ENCODE measurements around the gene AFP. TPM values are rescaled to one million over a fixed set of nuclear protein-coding genes. Genes with fewer than 3 reads are reported as not detected.

AFP gene
- total and polyA plus RNA-seq, 2 experiments from 2014 or later, result 0.77 to 9.1 TPM

DNA sequence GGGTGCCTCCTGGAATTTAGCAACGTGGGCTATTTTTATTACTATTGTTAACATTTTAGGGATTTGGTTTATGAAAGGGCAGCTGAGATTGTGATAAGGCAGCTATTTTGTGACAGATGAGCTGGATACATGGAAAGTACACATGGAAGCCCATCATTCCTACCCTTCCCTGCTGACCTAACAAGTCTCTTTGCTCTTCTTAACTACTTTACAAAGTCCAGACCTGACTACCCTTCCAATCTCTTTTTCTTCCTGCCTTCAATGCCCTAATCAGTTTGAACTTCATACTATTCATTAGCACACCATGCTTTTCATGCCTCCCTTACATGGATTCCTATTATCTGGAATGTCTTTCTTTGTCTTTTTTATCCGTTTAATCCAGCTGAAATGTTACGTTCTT, 9.4 kb upstream of the AFP start:
- no peaks in the 10 kb centered on the region for H3K4me1 ChIP-seq (ENCODE audit: low read depth)
- TF ChIP-seq, protein P1, sequence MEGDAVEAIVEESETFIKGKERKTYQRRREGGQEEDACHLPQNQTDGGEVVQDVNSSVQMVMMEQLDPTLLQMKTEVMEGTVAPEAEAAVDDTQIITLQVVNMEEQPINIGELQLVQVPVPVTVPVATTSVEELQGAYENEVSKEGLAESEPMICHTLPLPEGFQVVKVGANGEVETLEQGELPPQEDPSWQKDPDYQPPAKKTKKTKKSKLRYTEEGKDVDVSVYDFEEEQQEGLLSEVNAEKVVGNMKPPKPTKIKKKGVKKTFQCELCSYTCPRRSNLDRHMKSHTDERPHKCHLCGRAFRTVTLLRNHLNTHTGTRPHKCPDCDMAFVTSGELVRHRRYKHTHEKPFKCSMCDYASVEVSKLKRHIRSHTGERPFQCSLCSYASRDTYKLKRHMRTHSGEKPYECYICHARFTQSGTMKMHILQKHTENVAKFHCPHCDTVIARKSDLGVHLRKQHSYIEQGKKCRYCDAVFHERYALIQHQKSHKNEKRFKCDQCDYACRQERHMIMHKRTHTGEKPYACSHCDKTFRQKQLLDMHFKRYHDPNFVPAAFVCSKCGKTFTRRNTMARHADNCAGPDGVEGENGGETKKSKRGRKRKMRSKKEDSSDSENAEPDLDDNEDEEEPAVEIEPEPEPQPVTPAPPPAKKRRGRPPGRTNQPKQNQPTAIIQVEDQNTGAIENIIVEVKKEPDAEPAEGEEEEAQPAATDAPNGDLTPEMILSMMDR (IDR thresholded peaks at IDR 0.05; ENCODE audit: low read depth, low read length), result no peak
- no peak overlapping the region for H3K4me3 ChIP-seq
- H3K27ac ChIP-seq, result no peak overlapping the region
- no peaks in the 10 kb centered on the region for H3K27me3 ChIP-seq
- no peaks in the 10 kb centered on the region for H3K9me3 ChIP-seq (ENCODE audit: low read depth)
- DNase-seq (ENCODE audit: low read depth in 1 of 2, low spot score in 1 of 2), result no peak
- H3K36me3 ChIP-seq, result no peaks in the 10 kb centered on the region

DNA sequence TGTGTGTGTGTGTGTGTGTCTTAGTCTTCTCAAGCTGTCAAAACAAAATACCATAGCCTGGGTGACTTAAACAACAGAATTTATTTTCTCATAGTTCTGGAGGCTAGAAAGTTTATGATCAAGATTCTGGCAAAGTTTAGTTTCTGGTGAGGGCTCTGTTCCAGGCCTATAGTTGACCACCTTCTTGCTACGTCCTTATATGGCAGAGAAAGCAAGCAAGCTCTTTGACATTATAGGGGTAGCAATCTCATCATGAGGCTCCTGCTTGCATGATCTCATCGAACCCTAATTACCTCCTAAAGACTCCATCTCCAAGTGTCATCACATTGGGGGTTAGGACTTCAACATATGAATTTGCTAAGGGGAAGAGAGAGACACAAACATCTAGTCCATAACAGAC, 6.9 kb upstream of the AFP start:
- no peak overlapping the region for H3K27ac ChIP-seq
- no peaks in the 10 kb centered on the region for H3K27me3 ChIP-seq
- no peak for DNase-seq (ENCODE audit: low read depth in 1 of 2, low spot score in 1 of 2)
- H3K4me1 ChIP-seq (ENCODE audit: low read depth), result no peaks in the 10 kb centered on the region
- H3K36me3 ChIP-seq, result no peaks in the 10 kb centered on the region
- no peak overlapping the region for H3K4me3 ChIP-seq
- TF ChIP-seq, protein P1 (IDR thresholded peaks at IDR 0.05; ENCODE audit: low read depth, low read length), result no peak
- no peaks in the 10 kb centered on the region for H3K9me3 ChIP-seq (ENCODE audit: low read depth)

DNA sequence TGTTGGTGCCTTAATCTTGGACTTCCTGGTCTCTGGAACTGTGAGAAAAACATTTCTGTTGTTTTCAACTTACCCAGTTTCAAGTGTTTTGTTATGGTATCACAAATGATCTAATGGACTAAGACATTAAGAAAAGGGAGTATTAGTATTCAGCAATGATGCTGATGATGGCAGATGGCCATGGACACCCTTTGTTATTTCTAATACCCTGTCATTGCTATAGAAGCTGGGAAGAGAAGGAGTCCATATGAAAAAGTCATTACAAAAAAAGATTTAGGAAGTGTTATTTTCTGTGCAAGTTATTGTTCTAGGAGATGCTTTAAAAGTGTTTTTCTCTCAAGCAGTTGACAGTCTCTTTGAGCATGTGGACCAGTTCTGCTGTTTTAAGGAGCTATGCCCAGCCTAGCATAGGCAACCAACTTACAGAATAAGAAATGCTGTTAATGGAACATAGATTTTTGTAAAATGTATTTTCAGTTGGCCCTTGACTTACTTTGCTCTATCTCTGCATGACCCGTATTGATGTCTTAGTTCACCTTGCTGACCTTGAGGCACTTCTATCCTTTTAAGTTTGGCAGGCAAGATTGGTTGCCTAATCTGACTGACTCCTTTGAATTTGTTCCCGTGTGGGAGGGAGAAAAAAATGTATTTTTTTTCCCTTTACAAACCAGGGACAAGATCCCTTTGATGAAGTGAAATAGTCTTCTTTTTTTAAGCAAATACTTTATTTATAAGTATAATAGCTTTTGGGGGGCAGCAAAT, 6.0 kb upstream of the AFP start:
- Histone ChIP-seq H3K27ac (no peak overlapping the region), H3K4me1 (ENCODE audit: low read depth) (no peaks in the 10 kb centered on the region), H3K36me3 (no peaks in the 10 kb centered on the region), H3K27me3 (no peaks in the 10 kb centered on the region), H3K9me3 (ENCODE audit: low read depth) (no peaks in the 10 kb centered on the region), H3K4me3 (no peak overlapping the region)
- DNase-seq (ENCODE audit: low read depth in 1 of 2, low spot score in 1 of 2), result no peak
- TF ChIP-seq, protein P1 (IDR thresholded peaks at IDR 0.05; ENCODE audit: low read depth, low read length), result no peak

- Histone ChIP-seq H3K4me3 (no peak overlapping the region), H3K36me3 (no peaks in the 10 kb centered on the region), H3K9me3 (ENCODE audit: low read depth) (no peaks in the 10 kb centered on the region), H3K4me1 (ENCODE audit: low read depth) (no peaks in the 10 kb centered on the region), H3K27me3 (no peaks in the 10 kb centered on the region), H3K27ac (no peak overlapping the region)
- no peak for DNase-seq (ENCODE audit: low read depth in 1 of 2, low spot score in 1 of 2)
- TF ChIP-seq, protein P1 (IDR thresholded peaks at IDR 0.05; ENCODE audit: low read depth, low read length), result no peak
Measured at GRCh38 chr4:73431813-73432168, 4.2 kb upstream of the AFP start.

GRCh38 chr4:73432169-73433000, 3.6 kb upstream of the AFP start:
- Histone ChIP-seq H3K4me1 (ENCODE audit: low read depth) (no peaks in the 10 kb centered on the region), H3K36me3 (no peaks in the 10 kb centered on the region), H3K27me3 (no peaks in the 10 kb centered on the region), H3K9me3 (ENCODE audit: low read depth) (no peaks in the 10 kb centered on the region), H3K4me3 (no peak overlapping the region), H3K27ac (no peak overlapping the region)
- DNase-seq (ENCODE audit: low read depth in 1 of 2, low spot score in 1 of 2), result peak in 1 of 2 donors; percentile 15
- TF ChIP-seq, protein P1 (IDR thresholded peaks at IDR 0.05; ENCODE audit: low read depth, low read length), result no peak
